ENCODE results near the gene CYREN.
A peak's percentile ranks its signal among the peaks of the same experiment; 100 is the strongest.

CYREN gene

GRCh38 chr7:135195968-135196629 lies 25.6 kb upstream of the CYREN start:
- peak in 1 of 2 experiments; percentile 10 for DNase-seq

- DNase-seq = no peak
These were observed 24.6 kb upstream of the CYREN start for GRCh38 chr7:135195156-135195555.

GRCh38 chr7:135194494-135195095 lies 24.1 kb upstream of the CYREN start:
- no peak for DNase-seq

GRCh38 chr7:135193615-135194081 lies 23.1 kb upstream of the CYREN start:
- no peak for DNase-seq

GRCh38 chr7:135192914-135193536 lies 22.5 kb upstream of the CYREN start:
- DNase-seq = no peak

- DNase-seq = no peak
These were observed 20.2 kb upstream of the CYREN start for GRCh38 chr7:135190703-135191102.

- DNase-seq = no peak
These were observed 19.5 kb upstream of the CYREN start for GRCh38 chr7:135189961-135190360.

GRCh38 chr7:135189221-135189662 lies 18.7 kb upstream of the CYREN start:
- DNase-seq = no peak

- no peak for DNase-seq
These were observed 17.9 kb upstream of the CYREN start for GRCh38 chr7:135188298-135188984.

- DNase-seq = no peak
These were observed 16.3 kb upstream of the CYREN start for GRCh38 chr7:135186841-135187253.

GRCh38 chr7:135186261-135186540 lies 15.7 kb upstream of the CYREN start:
- no peak for DNase-seq

- no peak for DNase-seq
These were observed 15.2 kb upstream of the CYREN start for GRCh38 chr7:135185471-135186260.

GRCh38 chr7:135184254-135184841 lies 13.8 kb upstream of the CYREN start:
- DNase-seq = no peak

- no peak for DNase-seq
These were observed 13.0 kb upstream of the CYREN start for GRCh38 chr7:135183478-135183877.

GRCh38 chr7:135181929-135182678 lies 11.6 kb upstream of the CYREN start:
- no peak for DNase-seq

GRCh38 chr7:135181261-135181928 lies 10.9 kb upstream of the CYREN start:
- DNase-seq = no peak

- no peak for DNase-seq
These were observed 9.6 kb upstream of the CYREN start for GRCh38 chr7:135180122-135180521.

GRCh38 chr7:135179321-135179925 lies 8.9 kb upstream of the CYREN start:
- DNase-seq = no peak

GRCh38 chr7:135178364-135178763 lies 7.9 kb upstream of the CYREN start:
- DNase-seq = no peak

GRCh38 chr7:135177028-135177696 lies 6.7 kb upstream of the CYREN start:
- DNase-seq = no peak
